ENCODE data around the gene HNRNPC. TPM values are rescaled to one million over a fixed set of nuclear protein-coding genes. Genes with fewer than 3 reads are reported as not detected.

Gene HNRNPC
- total RNA-seq, 4 donors from 2014 or later: 192 to 343 (median 212) TPM

GRCh38 chr14:21163871-21164291 lies 105.4 kb downstream of the HNRNPC start:
- DNase-seq: no peak
- Histone ChIP-seq H3K4me1 (no peaks in the 10 kb centered on the region), H3K27ac (no peak overlapping the region), H3K27me3 (no peaks in the 10 kb centered on the region), H3K9me3 (no peaks in the 10 kb centered on the region), H3K4me3 (no peak overlapping the region), H3K36me3 (no peaks in the 10 kb centered on the region)
- 55 to 73% methylated on average over 2 to 4 of the region's 4 CpGs for WGBS, 2 donors (ENCODE audit: low coverage in 1 of 2)
- intact Hi-C loops (cut with DNase I; ENCODE audit: low total_unique reads): no loop called here
- in situ Hi-C loops (cut with MboI; ENCODE audit: low pct_ligation_motif_present in 1 of 4, low pct_unique_long_range_greater_than_20kb in 1 of 4, low sequenced_read_pairs in 3 of 4): no loop called here
- TF ChIP-seq EP300 (IDR thresholded peaks at IDR 0.05; ENCODE audit: low read depth) (no peak), CTCF (IDR thresholded peaks at IDR 0.05) (no peak), POLR2AphosphoS5 (IDR thresholded peaks at IDR 0.05) (no peak), POLR2A (IDR thresholded peaks at IDR 0.05) (no peak)

GRCh38 chr14:21162081-21162480 lies 107.2 kb downstream of the HNRNPC start:
- DNase-seq: no peak
- TF ChIP-seq POLR2AphosphoS5 (IDR thresholded peaks at IDR 0.05) (no peak), CTCF (IDR thresholded peaks at IDR 0.05) (no peak), EP300 (IDR thresholded peaks at IDR 0.05; ENCODE audit: low read depth) (no peak), POLR2A (IDR thresholded peaks at IDR 0.05) (no peak)
- H3K27me3 ChIP-seq: no peaks in the 10 kb centered on the region
- 50 to 76% methylated on average over 2 to 5 of the region's 5 CpGs for WGBS, 2 donors (ENCODE audit: low coverage in 1 of 2)
- H3K4me3 ChIP-seq: no peak overlapping the region
- intact Hi-C loops (cut with DNase I; ENCODE audit: low total_unique reads) (no loop called here), in situ Hi-C loops (cut with MboI; ENCODE audit: low pct_ligation_motif_present in 1 of 4, low pct_unique_long_range_greater_than_20kb in 1 of 4, low sequenced_read_pairs in 3 of 4) (no loop called here)
- no peak overlapping the region for H3K27ac ChIP-seq
- no peaks in the 10 kb centered on the region for H3K4me1 ChIP-seq
- no peaks in the 10 kb centered on the region for H3K36me3 ChIP-seq
- no peaks in the 10 kb centered on the region for H3K9me3 ChIP-seq

GRCh38 chr14:21160061-21160610 lies 109.1 kb downstream of the HNRNPC start:
- no peaks in the 10 kb centered on the region for H3K36me3 ChIP-seq
- H3K9me3 ChIP-seq: no peaks in the 10 kb centered on the region
- no peak overlapping the region for H3K4me3 ChIP-seq
- WGBS, 2 donors (ENCODE audit: low coverage in 1 of 2): 70 to 73% methylated on average over 2 to 4 of the region's 4 CpGs
- DNase-seq: no peak
- H3K27me3 ChIP-seq: peaks cover 3% of the 10 kb centered on the region
- H3K27ac ChIP-seq: no peak overlapping the region
- no peak for TF ChIP-seq CTCF (IDR thresholded peaks at IDR 0.05)
- TF ChIP-seq EP300 (IDR thresholded peaks at IDR 0.05; ENCODE audit: low read depth): no peak
- TF ChIP-seq POLR2A (IDR thresholded peaks at IDR 0.05): no peak
- TF ChIP-seq POLR2AphosphoS5 (IDR thresholded peaks at IDR 0.05): no peak
- in situ Hi-C loops (cut with MboI; ENCODE audit: low pct_ligation_motif_present in 1 of 4, low pct_unique_long_range_greater_than_20kb in 1 of 4, low sequenced_read_pairs in 3 of 4): no loop called here
- no peaks in the 10 kb centered on the region for H3K4me1 ChIP-seq
- intact Hi-C loops (cut with DNase I; ENCODE audit: low total_unique reads): no loop called here

Other genes with a start within 250 kb of the HNRNPC start
- gene NDRG2, start 244.4 kb downstream of the HNRNPC start, total RNA-seq: 100 to 1,000 TPM; 144 to 275 (median 192) TPM
- gene TPPP2, start 239.2 kb downstream of the HNRNPC start, total RNA-seq: not detected
- gene RNASE13, start 234.6 kb downstream of the HNRNPC start, total RNA-seq: not detected
- under 1 TPM in 1 of 4 donors, not detected in 3; 0.48 TPM for gene RNASE7, start 227.1 kb downstream of the HNRNPC start, total RNA-seq
- gene RNASE8, start 211.6 kb downstream of the HNRNPC start, total RNA-seq: not detected
- gene ARHGEF40, start 199.1 kb downstream of the HNRNPC start, total RNA-seq: 100 to 1,000 TPM in 1 of 4 donors, 10 to 100 TPM in 3; 55.6 to 138 (median 62.2) TPM
- gene ZNF219, start 170.8 kb downstream of the HNRNPC start, total RNA-seq: 100 to 1,000 TPM in 2 of 4 donors, 10 to 100 TPM in 2; 68.4 to 135 (median 94.5) TPM
- 10 to 100 TPM; 13.1 to 63.7 (median 41.9) TPM for gene TMEM253, start 168.4 kb downstream of the HNRNPC start, total RNA-seq
- not detected for gene OR5AU1, start 113.4 kb downstream of the HNRNPC start, total RNA-seq
- under 1 TPM in 2 of 4 donors, not detected in 2; 0.27 to 0.48 TPM for gene RPGRIP1, start 10.6 kb upstream of the HNRNPC start, total RNA-seq
- 10 to 100 TPM; 21.5 to 43.5 (median 36.4) TPM for gene SUPT16H, start 114.6 kb upstream of the HNRNPC start, total RNA-seq
- 10 to 100 TPM; 46.2 to 59.7 (median 50.8) TPM for gene CHD8, start 186.7 kb upstream of the HNRNPC start, total RNA-seq
- 10 to 100 TPM in 2 of 4 donors, 1 to 10 TPM in 2; 7.1 to 24.5 (median 13.7) TPM for gene RAB2B, start 207.5 kb upstream of the HNRNPC start, total RNA-seq
- gene TOX4, start 207.8 kb upstream of the HNRNPC start, total RNA-seq: 10 to 100 TPM; 30.8 to 76.7 (median 51.5) TPM
- gene METTL3, start 241.9 kb upstream of the HNRNPC start, total RNA-seq: 10 to 100 TPM; 20.2 to 41.9 (median 29.5) TPM

Measured in transverse colon (tissue), 4 donors.